Endometrium (tissue), 2 donors: Measurements from ENCODE around the gene DMD.
"Not testable (repeated sequence)": the region's sequence is repeated elsewhere in the genome, so short reads cannot be mapped to it uniquely, and the experiment has no call there.

Source experiments
- FAIRE-seq: peaks from 2 replicates; lab custom pipeline; 2012; peaks lifted over from hg19 to GRCh38; lab: Jason Lieb, UNC
- donor health status: control.
- donor health status: control.

DMD gene

DNA sequence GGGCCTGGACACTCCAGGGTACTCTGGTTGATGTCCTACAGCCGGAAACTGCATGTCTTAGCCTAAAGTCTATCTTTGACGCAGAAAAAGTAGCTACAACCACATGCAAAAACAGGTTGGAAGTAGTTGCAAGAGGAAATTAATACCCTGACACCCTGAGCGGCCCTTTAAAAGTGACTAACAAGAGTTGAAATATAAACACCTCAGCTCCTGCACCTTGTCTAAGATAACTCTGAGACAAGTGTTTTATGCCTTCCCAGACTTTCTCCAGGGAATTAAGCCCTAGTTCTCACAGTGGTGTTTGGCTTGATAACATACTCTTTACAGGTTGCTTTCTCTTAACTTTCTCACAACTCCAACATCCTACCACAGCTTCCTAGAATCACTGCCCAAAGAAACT, 943.1 kb downstream of the DMD start:
- no peak for FAIRE-seq

DNA sequence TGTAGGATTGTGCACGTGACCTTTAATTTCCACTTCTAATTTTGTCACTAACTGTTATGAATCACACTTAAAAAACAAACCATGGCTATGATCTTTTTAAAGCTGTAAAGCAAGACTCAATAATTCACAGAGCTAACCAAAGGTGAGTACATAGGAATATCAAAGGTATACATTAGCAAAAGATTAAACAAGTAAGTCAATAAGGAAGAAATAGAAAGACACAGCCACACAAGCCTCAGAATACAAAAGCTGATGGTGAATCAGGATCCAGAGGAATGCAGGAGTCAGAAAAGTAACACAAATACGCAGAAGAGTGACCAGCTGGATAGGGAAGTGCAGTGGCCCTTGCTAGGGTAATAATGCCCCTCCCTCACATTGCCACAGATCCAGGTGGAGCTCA, 943.6 kb downstream of the DMD start:
- FAIRE-seq = no peak

DNA sequence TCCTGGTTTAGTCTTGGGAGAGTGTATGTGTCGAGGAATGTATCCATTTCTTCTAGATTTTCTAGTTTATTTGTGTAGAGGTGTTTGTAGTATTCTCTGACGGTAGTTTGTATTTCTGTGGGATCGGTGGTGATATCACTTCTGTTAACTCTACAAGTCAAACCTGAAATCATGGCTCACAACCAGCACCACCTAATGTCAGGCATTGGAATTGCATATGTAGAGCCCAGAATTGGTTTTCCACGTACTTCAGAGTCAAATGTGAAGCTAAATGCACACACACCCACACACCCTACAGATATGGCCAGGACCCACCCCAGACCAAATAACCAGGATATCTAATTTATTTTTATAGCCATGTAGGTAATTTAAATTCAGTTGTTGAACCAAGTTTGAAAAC, 964.7 kb downstream of the DMD start:
- not testable (repeated sequence) for FAIRE-seq

DNA sequence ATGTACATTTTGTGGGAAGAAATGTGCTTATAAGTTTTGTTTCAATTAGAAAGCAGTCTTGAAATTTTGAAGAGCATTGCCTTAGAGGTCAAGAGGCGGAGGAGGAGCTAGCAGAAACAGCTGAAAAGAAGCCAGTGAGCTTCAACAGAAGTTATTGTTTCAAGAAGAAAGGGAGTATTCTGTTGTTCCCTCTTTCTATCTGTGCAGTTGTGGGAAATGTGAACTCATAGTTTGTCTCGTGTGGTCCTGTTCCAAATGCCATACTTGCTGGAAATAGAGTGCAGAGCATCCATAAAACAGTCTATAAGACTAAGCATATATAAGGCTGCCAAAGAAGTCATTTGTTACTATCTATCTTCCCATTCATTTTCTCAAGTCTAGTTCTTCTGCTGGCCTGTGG, 1015.7 kb downstream of the DMD start:
- FAIRE-seq = no peak

GRCh38 chrX:32191316-32191715, 1020.0 kb downstream of the DMD start:
- FAIRE-seq = no peak

- FAIRE-seq = no peak
These were observed 1026.2 kb downstream of the DMD start for GRCh38 chrX:32185160-32185559.

DNA sequence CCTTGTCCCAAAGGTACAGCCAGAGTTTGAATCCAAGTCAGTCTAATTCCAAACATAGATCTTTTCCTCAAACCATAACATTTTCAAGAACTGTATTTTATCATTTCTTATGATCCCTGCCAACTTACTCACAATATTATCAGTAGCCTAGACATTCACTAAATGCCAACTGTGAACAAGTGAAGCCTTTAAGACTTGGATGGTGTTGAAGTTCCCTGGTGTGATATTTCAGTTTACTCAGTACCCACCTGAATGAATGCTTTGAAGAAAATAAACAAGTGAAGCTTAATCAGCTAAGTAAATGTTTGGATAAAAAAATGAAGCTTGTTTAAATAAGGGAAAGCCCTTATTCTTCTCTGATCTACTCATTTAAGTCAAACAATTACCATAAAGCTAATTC, 1028.3 kb downstream of the DMD start:
- FAIRE-seq = no peak

- FAIRE-seq = no peak
These were observed 1034.8 kb downstream of the DMD start for GRCh38 chrX:32176510-32176909.

DNA sequence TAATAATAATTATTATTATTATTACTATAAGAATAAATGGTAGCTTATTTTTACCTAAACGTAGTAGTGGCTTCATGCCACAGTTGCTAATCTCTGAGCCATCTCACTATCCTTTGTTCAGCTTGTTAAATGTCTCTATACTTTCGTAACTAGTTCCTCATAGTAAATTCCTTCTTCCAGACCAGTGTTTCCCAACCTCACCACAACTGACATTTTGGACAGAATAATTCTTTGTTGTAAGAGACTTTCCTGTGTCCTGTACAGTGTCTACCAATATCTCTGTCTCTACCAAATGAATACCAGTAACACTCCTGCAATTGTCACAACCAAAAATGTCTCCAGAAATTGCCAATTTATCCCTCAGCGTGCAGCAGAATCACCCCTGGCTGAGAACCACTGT, 1040.9 kb downstream of the DMD start:
- FAIRE-seq = no peak

DNA sequence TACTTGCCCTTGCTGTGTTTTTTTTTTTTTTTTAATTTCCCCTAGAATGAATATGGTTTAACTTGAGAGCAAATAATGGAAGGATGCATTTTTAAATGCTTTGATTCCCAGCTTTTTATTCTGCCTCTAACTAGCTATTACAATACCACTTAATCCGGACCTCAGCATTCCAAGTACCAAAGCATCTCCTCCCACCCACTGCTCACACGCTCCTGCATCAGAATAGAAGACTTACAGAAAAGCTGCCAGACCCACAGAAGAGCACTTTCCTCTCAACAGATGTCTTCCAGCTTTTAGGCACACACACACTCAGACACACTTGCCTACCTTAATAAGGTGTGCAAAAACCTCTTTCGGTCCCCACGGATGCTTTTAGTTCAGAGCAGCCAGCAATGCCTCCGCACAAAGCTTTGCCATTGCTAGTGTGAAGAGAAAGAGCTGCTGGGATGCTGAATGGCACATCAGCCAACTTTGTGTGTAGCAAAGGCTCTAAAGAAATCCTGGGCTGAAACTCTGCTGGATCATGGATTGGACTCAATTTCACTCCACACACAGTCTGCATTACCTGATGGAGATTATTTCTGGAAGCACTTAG, 1056.2 kb downstream of the DMD start:
- no peak for FAIRE-seq

DNA sequence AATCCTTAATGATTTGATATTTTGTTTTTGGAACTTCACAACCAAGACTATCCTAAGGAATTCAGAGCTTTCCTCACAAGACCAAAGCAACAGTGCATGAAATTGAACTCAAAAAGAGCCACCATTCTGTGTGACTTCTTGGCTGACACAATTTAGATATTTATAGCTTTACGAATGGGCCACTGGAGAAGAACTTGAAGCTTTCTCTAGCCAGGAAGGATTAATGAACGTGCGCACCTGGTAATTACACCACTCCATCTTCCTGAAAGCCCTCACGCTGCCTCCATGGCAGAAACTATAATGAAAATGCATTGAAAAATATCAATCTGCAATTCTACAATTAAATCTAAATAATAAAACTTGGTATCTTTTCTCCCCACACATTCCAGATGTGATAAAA, 1057.8 kb downstream of the DMD start:
- no peak for FAIRE-seq

DNA sequence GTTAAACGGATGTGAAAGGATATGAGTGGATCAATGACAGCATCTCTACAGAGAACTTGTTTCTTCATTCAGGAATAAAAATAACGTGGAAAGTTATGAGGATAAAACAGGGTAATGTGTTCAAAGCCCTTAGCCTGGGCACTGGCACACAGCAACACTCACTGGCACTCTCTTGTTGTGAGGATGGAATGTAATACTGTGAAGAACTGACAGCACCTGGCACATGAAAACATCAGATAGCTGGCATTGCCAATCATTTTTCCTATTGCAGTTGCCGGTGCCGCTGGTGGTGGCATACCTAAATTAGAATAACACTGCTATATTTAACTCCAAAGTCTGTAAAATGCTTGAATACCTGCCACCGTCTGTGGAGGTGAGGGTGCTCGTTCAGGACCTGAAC, 1061.2 kb downstream of the DMD start:
- no peak for FAIRE-seq

DNA sequence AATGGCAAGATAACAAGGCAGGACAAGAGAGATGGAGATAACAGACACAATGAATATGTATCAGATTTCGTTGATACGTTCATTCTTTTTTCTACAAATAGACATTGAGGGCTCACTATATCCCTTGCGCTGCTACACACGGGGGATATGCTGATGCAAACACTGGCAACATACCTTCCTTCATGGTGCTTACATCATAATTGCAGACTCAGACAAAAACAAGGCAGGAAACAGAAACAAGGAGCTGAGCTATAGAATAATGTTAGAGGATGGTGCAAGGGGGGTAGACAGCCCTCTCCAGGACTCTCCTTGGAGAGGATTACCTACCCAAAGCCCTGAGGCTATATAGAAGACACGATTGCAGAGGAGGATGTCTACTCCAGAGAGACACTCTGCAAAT, 1069.5 kb downstream of the DMD start:
- FAIRE-seq = no peak

DNA sequence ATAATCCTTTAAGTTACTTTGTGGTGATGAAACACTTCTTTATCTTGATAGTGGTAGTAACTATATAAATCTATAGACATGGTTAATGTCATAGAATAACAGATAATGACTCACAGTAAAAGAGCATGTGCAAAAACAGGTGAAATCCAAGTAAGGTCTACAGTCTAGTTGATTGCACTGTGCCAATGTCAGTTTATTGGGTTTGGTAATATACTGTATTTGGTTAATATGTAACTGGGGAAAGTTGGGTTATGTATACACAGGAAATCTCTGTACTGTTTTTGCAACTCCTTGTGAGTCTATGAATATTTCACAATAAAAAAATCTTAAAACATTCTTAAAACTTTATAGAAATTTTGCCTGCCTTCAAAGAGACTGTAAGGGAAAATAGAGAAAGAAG, 1071.9 kb downstream of the DMD start:
- no peak for FAIRE-seq

- no peak for FAIRE-seq
These were observed 1073.8 kb downstream of the DMD start for GRCh38 chrX:32137525-32137924.

DNA sequence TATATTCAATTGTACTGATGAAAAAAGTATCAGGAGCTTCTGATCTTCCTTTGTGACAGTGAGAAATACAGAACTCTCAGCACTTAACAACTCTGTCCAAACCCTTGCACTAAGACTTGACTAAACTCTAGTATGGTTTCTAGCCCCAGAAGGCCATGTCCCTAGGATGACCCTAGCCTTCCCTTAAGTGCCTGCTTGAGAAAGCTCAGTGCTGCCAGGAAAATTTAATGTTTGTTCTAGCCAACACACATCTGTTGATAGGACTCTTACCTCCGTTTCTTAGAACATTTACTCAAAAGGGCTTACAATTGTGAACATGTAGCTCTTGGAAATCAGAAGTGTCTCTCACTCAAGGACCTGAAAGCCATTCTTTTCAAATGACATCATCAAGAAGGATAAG, 1084.4 kb downstream of the DMD start:
- no peak for FAIRE-seq

GRCh38 chrX:32118832-32119231, 1092.5 kb downstream of the DMD start:
- FAIRE-seq = no peak

GRCh38 chrX:32116047-32116446, 1095.3 kb downstream of the DMD start:
- FAIRE-seq = no peak

- FAIRE-seq = no peak
These were observed 1123.7 kb downstream of the DMD start for GRCh38 chrX:32087663-32088062.

- FAIRE-seq = no peak
These were observed 1126.6 kb downstream of the DMD start for GRCh38 chrX:32084757-32085156.

DNA sequence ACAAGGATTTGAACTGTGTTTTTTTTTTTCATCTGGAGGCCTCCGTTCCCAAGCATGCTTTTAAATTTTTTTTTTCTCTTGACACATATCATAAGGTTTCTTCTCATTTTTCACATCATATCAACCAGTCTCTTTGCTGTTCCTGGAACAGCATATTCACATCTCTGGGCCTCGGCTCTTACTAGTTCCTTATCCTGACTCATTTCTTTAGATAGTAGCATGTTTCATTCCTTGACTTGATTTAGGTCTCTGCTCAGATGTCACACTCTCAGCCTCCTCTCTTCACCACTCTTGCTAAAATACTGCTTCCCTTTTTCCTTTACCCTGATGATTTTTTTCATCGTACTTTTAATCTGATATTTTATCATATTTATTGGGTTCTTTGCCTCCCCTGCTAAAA, 1163.1 kb downstream of the DMD start:
- FAIRE-seq = no peak

- FAIRE-seq = no peak
These were observed 1166.2 kb downstream of the DMD start for GRCh38 chrX:32045149-32045548.

DNA sequence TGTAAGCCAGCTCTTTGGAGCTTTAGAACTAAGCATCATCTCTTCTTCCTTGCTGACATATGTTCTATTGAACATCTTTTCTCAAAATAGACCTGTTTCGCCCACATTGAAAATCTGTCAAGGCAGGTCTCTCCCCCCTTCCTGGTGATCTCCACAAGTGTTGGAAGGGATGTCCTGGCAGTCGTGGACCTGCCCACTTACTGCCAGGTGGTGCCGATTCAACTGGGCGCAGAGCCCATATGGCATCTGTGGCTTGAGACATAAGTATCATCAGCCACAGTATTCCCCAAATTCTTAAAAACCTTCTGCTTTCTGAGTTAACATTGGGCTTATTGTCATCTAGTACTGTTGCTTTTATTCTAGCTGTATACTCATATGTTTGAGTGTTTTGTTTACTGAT, 1170.2 kb downstream of the DMD start:
- FAIRE-seq = no peak

- FAIRE-seq = no peak
These were observed 1184.6 kb downstream of the DMD start for GRCh38 chrX:32026772-32027171.

DNA sequence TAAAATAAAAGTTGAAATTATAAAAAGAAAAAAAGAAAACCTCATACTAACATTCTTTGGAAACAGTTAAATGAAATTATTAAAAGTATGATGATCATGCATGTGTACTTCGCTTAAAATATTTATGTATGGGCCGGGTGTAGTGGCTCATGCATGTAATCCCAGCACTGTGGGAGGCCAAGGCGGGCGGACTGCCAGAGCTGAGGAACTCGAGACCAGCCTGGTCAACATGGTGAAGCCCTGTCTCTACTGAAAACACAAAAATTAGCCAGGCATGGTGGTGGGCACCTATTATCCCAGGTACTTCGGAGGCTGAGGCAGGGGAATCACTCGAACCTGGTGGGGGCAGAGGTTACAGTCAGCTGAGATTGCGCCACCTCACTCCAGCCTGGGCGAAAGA, 1187.3 kb downstream of the DMD start:
- no peak for FAIRE-seq
